ENCODE measurements around the gene ZNF280A.

ZNF280A gene

GRCh38 chr22:22531770-22532546 lies 11.9 kb upstream of the ZNF280A start:
- Histone ChIP-seq H3K36me3 (ENCODE audit: low read depth) (no peaks in the 10 kb centered on the region), H3K27ac (ENCODE audit: poor library complexity, severe bottlenecking) (no peak overlapping the region), H3K4me1 (ENCODE audit: insufficient read depth, poor library complexity, severe bottlenecking) (no peaks in the 10 kb centered on the region), H3K27me3 (ENCODE audit: insufficient read depth, poor library complexity, severe bottlenecking) (no peaks in the 10 kb centered on the region), H3K4me3 (ENCODE audit: severe bottlenecking) (no peak overlapping the region), H3K9me3 (ENCODE audit: severe bottlenecking) (no peaks in the 10 kb centered on the region)
- ATAC-seq (ENCODE audit: low read depth) (no peak), DNase-seq (ENCODE audit: low spot score) (no peak)
- no peak for TF ChIP-seq CTCF (IDR thresholded peaks at IDR 0.05; ENCODE audit: poor library complexity, severe bottlenecking)

GRCh38 chr22:22528780-22529179 lies 8.7 kb upstream of the ZNF280A start:
- H3K36me3 ChIP-seq (ENCODE audit: low read depth): no peaks in the 10 kb centered on the region

GRCh38 chr22:22527312-22527711 lies 7.2 kb upstream of the ZNF280A start:
- ATAC-seq (ENCODE audit: low read depth) (no peak), DNase-seq (ENCODE audit: low spot score) (no peak)
- no peaks in the 10 kb centered on the region for H3K27me3 ChIP-seq (ENCODE audit: insufficient read depth, poor library complexity, severe bottlenecking)
- H3K36me3 ChIP-seq (ENCODE audit: low read depth): no peaks in the 10 kb centered on the region
- H3K9me3 ChIP-seq (ENCODE audit: severe bottlenecking): peaks cover 3% of the 10 kb centered on the region
- TF ChIP-seq CTCF (IDR thresholded peaks at IDR 0.05; ENCODE audit: poor library complexity, severe bottlenecking): no peak
- no peaks in the 10 kb centered on the region for H3K4me1 ChIP-seq (ENCODE audit: insufficient read depth, poor library complexity, severe bottlenecking)
- no peak overlapping the region for H3K27ac ChIP-seq (ENCODE audit: poor library complexity, severe bottlenecking)
- H3K4me3 ChIP-seq (ENCODE audit: severe bottlenecking): peak overlapping the region; percentile 5

More at GRCh38 chr22:22528780-22529179, 8.7 kb upstream of the ZNF280A start:
- no peak for DNase-seq (ENCODE audit: low spot score)
- Histone ChIP-seq H3K27ac (ENCODE audit: poor library complexity, severe bottlenecking) (no peak overlapping the region), H3K9me3 (ENCODE audit: severe bottlenecking) (no peaks in the 10 kb centered on the region), H3K27me3 (ENCODE audit: insufficient read depth, poor library complexity, severe bottlenecking) (no peaks in the 10 kb centered on the region), H3K4me3 (ENCODE audit: severe bottlenecking) (no peak overlapping the region), H3K4me1 (ENCODE audit: insufficient read depth, poor library complexity, severe bottlenecking) (no peaks in the 10 kb centered on the region)
- ATAC-seq (ENCODE audit: low read depth): no peak
- no peak for TF ChIP-seq CTCF (IDR thresholded peaks at IDR 0.05; ENCODE audit: poor library complexity, severe bottlenecking)

GRCh38 chr22:22526125-22526912 lies 6.2 kb upstream of the ZNF280A start:
- H3K4me1 ChIP-seq (ENCODE audit: insufficient read depth, poor library complexity, severe bottlenecking): peaks cover under 1% of the 10 kb centered on the region
- H3K27ac ChIP-seq (ENCODE audit: poor library complexity, severe bottlenecking): no peak overlapping the region
- ATAC-seq (ENCODE audit: low read depth) (no peak), DNase-seq (ENCODE audit: low spot score) (no peak)
- H3K9me3 ChIP-seq (ENCODE audit: severe bottlenecking): peaks cover 4% of the 10 kb centered on the region
- no peak for TF ChIP-seq CTCF (IDR thresholded peaks at IDR 0.05; ENCODE audit: poor library complexity, severe bottlenecking)
- no peaks in the 10 kb centered on the region for H3K27me3 ChIP-seq (ENCODE audit: insufficient read depth, poor library complexity, severe bottlenecking)
- H3K36me3 ChIP-seq (ENCODE audit: low read depth): no peaks in the 10 kb centered on the region
- H3K4me3 ChIP-seq (ENCODE audit: severe bottlenecking): no peak overlapping the region
